ENCODE results near the gene LGR6. TPM values are rescaled to one million over a fixed set of nuclear protein-coding genes. Genes with fewer than 3 reads are reported as not detected.

LGR6 gene
- total RNA-seq, 1 experiment from 2014 or later = 0.26 TPM

DNA sequence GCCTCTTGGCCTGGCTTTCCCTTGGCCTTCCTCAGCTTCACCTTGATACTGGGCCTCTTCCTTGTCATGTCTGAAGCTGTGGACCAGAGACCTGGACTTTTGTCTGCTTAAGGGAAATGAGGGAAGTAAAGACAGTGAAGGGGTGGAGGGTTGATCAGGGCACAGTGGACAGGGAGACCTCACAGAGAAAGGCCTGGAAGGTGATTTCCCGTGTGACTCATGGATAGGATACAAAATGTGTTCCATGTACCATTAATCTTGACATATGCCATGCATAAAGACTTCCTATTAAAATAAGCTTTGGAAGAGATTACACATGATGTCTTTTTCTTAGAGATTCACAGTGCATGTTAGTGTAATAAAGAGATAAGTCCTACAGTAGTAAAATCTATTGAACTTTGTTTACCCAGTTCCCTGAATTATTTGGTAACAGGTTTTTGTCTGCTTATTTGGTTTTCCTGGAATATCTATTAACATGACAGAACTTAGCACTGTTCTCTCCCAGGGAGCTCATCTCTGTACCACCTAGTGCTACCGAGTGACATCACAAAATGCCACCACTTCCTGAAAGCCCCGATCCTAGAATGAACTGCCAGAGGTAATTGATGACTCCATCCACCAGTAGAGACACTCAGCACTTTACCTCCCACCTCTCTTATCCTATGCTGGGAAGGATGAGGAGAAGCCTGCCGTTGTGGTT is 125.9 kb downstream of the LGR6 start:
- Histone ChIP-seq H3K27ac (ENCODE audit: low read length) (no peak overlapping the region), H2AFZ (ENCODE audit: low read length) (no peak overlapping the region), H3K4me3 (ENCODE audit: low read length) (no peak overlapping the region), H3F3A (ENCODE audit: low read length, unreplicated experiment) (no peaks in the 10 kb centered on the region), H3K27me3 (ENCODE audit: low read length) (no peaks in the 10 kb centered on the region), H3K9ac (ENCODE audit: low read length) (no peak overlapping the region), H3K79me2 (ENCODE audit: low read length) (no peaks in the 10 kb centered on the region), H3K4me1 (ENCODE audit: insufficient read depth, low read length) (no peaks in the 10 kb centered on the region), H3K36me3 (ENCODE audit: low read depth, low read length) (no peaks in the 10 kb centered on the region), H4K20me1 (ENCODE audit: low read length) (no peaks in the 10 kb centered on the region), H3K4me2 (ENCODE audit: low read length) (no peak overlapping the region), H3K9me3 (ENCODE audit: low read length) (no peaks in the 10 kb centered on the region), H3K9me2 (replicated peaks; ENCODE audit: low read length) (no peaks in the 10 kb centered on the region)
- no TSS peak for BruUV-seq (replicated peaks)
- ChIA-PET POLR2A (ENCODE audit: unreplicated experiment) (no interaction called here), CTCF (no interaction called here)
- intact Hi-C loops (cut with micrococcal nuclease) = no loop called here
- TF ChIP-seq, protein P1, sequence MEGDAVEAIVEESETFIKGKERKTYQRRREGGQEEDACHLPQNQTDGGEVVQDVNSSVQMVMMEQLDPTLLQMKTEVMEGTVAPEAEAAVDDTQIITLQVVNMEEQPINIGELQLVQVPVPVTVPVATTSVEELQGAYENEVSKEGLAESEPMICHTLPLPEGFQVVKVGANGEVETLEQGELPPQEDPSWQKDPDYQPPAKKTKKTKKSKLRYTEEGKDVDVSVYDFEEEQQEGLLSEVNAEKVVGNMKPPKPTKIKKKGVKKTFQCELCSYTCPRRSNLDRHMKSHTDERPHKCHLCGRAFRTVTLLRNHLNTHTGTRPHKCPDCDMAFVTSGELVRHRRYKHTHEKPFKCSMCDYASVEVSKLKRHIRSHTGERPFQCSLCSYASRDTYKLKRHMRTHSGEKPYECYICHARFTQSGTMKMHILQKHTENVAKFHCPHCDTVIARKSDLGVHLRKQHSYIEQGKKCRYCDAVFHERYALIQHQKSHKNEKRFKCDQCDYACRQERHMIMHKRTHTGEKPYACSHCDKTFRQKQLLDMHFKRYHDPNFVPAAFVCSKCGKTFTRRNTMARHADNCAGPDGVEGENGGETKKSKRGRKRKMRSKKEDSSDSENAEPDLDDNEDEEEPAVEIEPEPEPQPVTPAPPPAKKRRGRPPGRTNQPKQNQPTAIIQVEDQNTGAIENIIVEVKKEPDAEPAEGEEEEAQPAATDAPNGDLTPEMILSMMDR (conservative IDR thresholded peaks at IDR 0.05; ENCODE audit: low read depth, low read length) = no peak
- TF ChIP-seq EZH2phosphoT487 (IDR thresholded peaks at IDR 0.05; ENCODE audit: borderline replicate concordance, low read length) (no peak), EZH2 (IDR thresholded peaks at IDR 0.05; ENCODE audit: low read length, unreplicated experiment) (no peak)
- DNase-seq (no peak), ATAC-seq (no peak)

DNA sequence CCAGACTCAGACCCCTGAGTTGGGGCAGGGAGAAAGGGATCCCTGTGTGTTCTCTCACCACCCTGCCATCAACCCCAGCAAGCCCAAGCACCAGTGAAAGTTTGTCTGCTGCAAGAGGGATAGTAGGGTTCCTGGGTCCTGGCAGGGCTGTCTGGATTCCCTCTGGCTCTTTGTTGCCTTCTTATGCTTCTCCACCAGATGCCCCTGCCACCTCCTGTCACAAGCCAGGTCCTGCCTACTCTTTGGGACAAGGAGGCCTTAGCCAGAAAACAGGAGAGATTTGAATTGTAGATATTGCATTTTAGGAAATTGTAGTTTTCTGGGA is 126.4 kb downstream of the LGR6 start:
- no peaks in the 10 kb centered on the region for H3K79me2 ChIP-seq (ENCODE audit: low read length)
- no TSS peak for BruUV-seq (replicated peaks)
- no peak overlapping the region for H2AFZ ChIP-seq (ENCODE audit: low read length)
- TF ChIP-seq EZH2phosphoT487 (IDR thresholded peaks at IDR 0.05; ENCODE audit: borderline replicate concordance, low read length) (no peak), EZH2 (IDR thresholded peaks at IDR 0.05; ENCODE audit: low read length, unreplicated experiment) (no peak)
- TF ChIP-seq, protein P1 (conservative IDR thresholded peaks at IDR 0.05; ENCODE audit: low read depth, low read length) = no peak
- ChIA-PET POLR2A (ENCODE audit: unreplicated experiment) (no interaction called here), CTCF (no interaction called here)
- ATAC-seq (no peak), DNase-seq (no peak)
- H3K27ac ChIP-seq (ENCODE audit: low read length) = no peak overlapping the region
- no peaks in the 10 kb centered on the region for H3K9me3 ChIP-seq (ENCODE audit: low read length)
- no peaks in the 10 kb centered on the region for H4K20me1 ChIP-seq (ENCODE audit: low read length)
- intact Hi-C loops (cut with micrococcal nuclease) = no loop called here
- H3K36me3 ChIP-seq (ENCODE audit: low read depth, low read length) = no peaks in the 10 kb centered on the region
- no peaks in the 10 kb centered on the region for H3K27me3 ChIP-seq (ENCODE audit: low read length)
- no peak overlapping the region for H3K4me3 ChIP-seq (ENCODE audit: low read length)
- no peaks in the 10 kb centered on the region for H3K4me1 ChIP-seq (ENCODE audit: insufficient read depth, low read length)
- H3K9ac ChIP-seq (ENCODE audit: low read length) = no peak overlapping the region
- H3F3A ChIP-seq (ENCODE audit: low read length, unreplicated experiment) = no peaks in the 10 kb centered on the region
- H3K4me2 ChIP-seq (ENCODE audit: low read length) = no peak overlapping the region
- no peaks in the 10 kb centered on the region for H3K9me2 ChIP-seq (replicated peaks; ENCODE audit: low read length)

- BruUV-seq (replicated peaks) = no TSS peak
- Histone ChIP-seq H3K9me3 (ENCODE audit: low read length) (no peaks in the 10 kb centered on the region), H3K4me3 (ENCODE audit: low read length) (no peak overlapping the region), H3F3A (ENCODE audit: low read length, unreplicated experiment) (no peaks in the 10 kb centered on the region), H3K4me2 (ENCODE audit: low read length) (no peak overlapping the region), H3K36me3 (ENCODE audit: low read depth, low read length) (no peaks in the 10 kb centered on the region), H3K9ac (ENCODE audit: low read length) (no peak overlapping the region), H3K9me2 (replicated peaks; ENCODE audit: low read length) (no peaks in the 10 kb centered on the region), H3K27ac (ENCODE audit: low read length) (no peak overlapping the region), H2AFZ (ENCODE audit: low read length) (no peak overlapping the region), H3K79me2 (ENCODE audit: low read length) (no peaks in the 10 kb centered on the region), H3K4me1 (ENCODE audit: insufficient read depth, low read length) (no peaks in the 10 kb centered on the region), H3K27me3 (ENCODE audit: low read length) (no peaks in the 10 kb centered on the region), H4K20me1 (ENCODE audit: low read length) (no peaks in the 10 kb centered on the region)
- intact Hi-C loops (cut with micrococcal nuclease) = no loop called here
- POLR2A ChIA-PET (ENCODE audit: unreplicated experiment) = no interaction called here
- CTCF ChIA-PET = no interaction called here
- DNase-seq (no peak), ATAC-seq (no peak)
- TF ChIP-seq EZH2phosphoT487 (IDR thresholded peaks at IDR 0.05; ENCODE audit: borderline replicate concordance, low read length) = no peak
Measured at GRCh38 chr1:202323731-202324130, 130.1 kb downstream of the LGR6 start.

Data from PC-3 (cell line).